Neural cell (in vitro differentiated cells): ENCODE data around the gene MCTP2. TPM values are rescaled to one million over a fixed set of nuclear protein-coding genes. Genes with fewer than 3 reads are reported as not detected.
"Not testable (repeated sequence)": the region's sequence is repeated elsewhere in the genome, so short reads cannot be mapped to it uniquely, and the experiment has no call there.

Source experiments
- H2AFZ ChIP-seq: fragments of 200-600, 300-800 bp; sonication (generic), shearing (Covaris generic); 2 replicates; pipeline ENCODE4 v1.6.0; 2014; ENCODE audit warnings: low read depth, mild to moderate bottlenecking, antibody characterized with exemption, low read length, moderate library complexity
- H3F3A ChIP-seq: fragments of 200-600 bp; shearing (Covaris generic); 2 replicates; pipeline ENCODE4 v1.6.1; 2016; ENCODE audit warnings: mild to moderate bottlenecking, moderate library complexity, mixed read lengths, antibody characterized with exemption, low read length; ENCODE audit not compliant: insufficient read depth, poor library complexity, severe bottlenecking
- H3K27ac ChIP-seq: fragments of 200-600, 300-800 bp; sonication (generic), shearing (Covaris generic); 2 replicates; pipeline ENCODE4 v1.5.1; 2014; ENCODE audit warnings: mild to moderate bottlenecking, low read length, moderate library complexity
- H3K27me3 ChIP-seq: fragments of 300-800, 200-600 bp; sonication (generic), shearing (Covaris generic); 2 replicates; pipeline ENCODE4 v1.6.0; 2014; ENCODE audit warnings: mild to moderate bottlenecking, low read depth, low read length, moderate library complexity; ENCODE audit not compliant: insufficient read depth
- H3K36me3 ChIP-seq: fragments of 300-800, 200-600 bp; sonication (generic), shearing (Covaris generic); 2 replicates; pipeline ENCODE4 v1.5.1; 2014; ENCODE audit warnings: mild to moderate bottlenecking, antibody characterized with exemption, low read length, moderate library complexity; ENCODE audit not compliant: insufficient read depth
- H3K4me2 ChIP-seq: fragments of 300-800, 200-600 bp; sonication (generic), shearing (Covaris generic); 2 replicates; pipeline ENCODE4 v1.6.0; 2014; ENCODE audit warnings: mild to moderate bottlenecking, low read length
- H3K4me3 ChIP-seq: fragments of 300-800, 200-600 bp; sonication (generic), shearing (Covaris generic); 2 replicates; pipeline ENCODE4 v1.5.1; 2014; ENCODE audit warnings: mild to moderate bottlenecking, low read length, moderate library complexity
- H3K79me2 ChIP-seq: fragments of 200-600 bp; shearing (Covaris generic); replicated peaks from 2 replicates; pipeline ENCODE4 v1.6.0; 2014; ENCODE audit warnings: mild to moderate bottlenecking, low read length, moderate library complexity; ENCODE audit not compliant: insufficient read depth
- H3K9ac ChIP-seq: fragments of 300-800, 200-600 bp; sonication (generic), shearing (Covaris generic); 2 replicates; pipeline ENCODE4 v1.6.1; 2016; ENCODE audit warnings: mild to moderate bottlenecking, low read length, mixed read lengths
- H3K9me2 ChIP-seq: fragments of 200-600 bp; shearing (Covaris generic); 2 replicates; pipeline ENCODE4 v1.6.1; 2016; ENCODE audit warnings: mild to moderate bottlenecking, low read length, mixed read lengths; ENCODE audit not compliant: insufficient read depth
- H3K9me3 ChIP-seq: fragments of 200-600, 300-800 bp; sonication (generic), shearing (Covaris generic); 2 replicates; pipeline ENCODE4 v1.6.1; 2016; ENCODE audit warnings: mild to moderate bottlenecking, mixed run types, low read length, moderate library complexity, mixed read lengths
- H4K20me1 ChIP-seq: fragments of 200-600 bp; shearing (Covaris generic); 2 replicates; pipeline ENCODE4 v1.6.1; 2016; ENCODE audit warnings: mild to moderate bottlenecking, mixed run types; ENCODE audit not compliant: insufficient read depth
- CTCF ChIP-seq: fragments of 450-650 bp; IDR thresholded peaks from 2 replicates; pipeline ENCODE4 v1.5.1; 2014; ENCODE audit warnings: antibody characterized with exemption, mild to moderate bottlenecking, moderate library complexity; ENCODE audit not compliant: poor library complexity, severe bottlenecking
- EP300 ChIP-seq: fragments of 450-650 bp; conservative IDR thresholded peaks from 2 replicates; pipeline ENCODE4 v1.6.1; 2014; ENCODE audit warnings: antibody characterized with exemption, mild to moderate bottlenecking, moderate library complexity; ENCODE audit not compliant: poor library complexity, severe bottlenecking
- EZH2 ChIP-seq: fragments of 200-600, 300-800 bp; shearing (Covaris generic), sonication (generic); IDR thresholded peaks from 2 replicates; pipeline ENCODE4 v1.6.1; 2014; ENCODE audit warnings: antibody characterized with exemption, low read length, borderline replicate concordance, mild to moderate bottlenecking; ENCODE audit not compliant: insufficient read depth, poor library complexity, severe bottlenecking
- MXI1 ChIP-seq: fragments of 450-650 bp; conservative IDR thresholded peaks from 2 replicates; pipeline ENCODE4 v1.6.1; 2014; ENCODE audit warnings: antibody characterized with exemption, mild to moderate bottlenecking; ENCODE audit not compliant: poor library complexity, severe bottlenecking
- POLR2AphosphoS5 ChIP-seq: IDR thresholded peaks from 2 replicates; pipeline ENCODE4 v1.6.1; 2012
- RAD21 ChIP-seq: fragments of 450-650 bp; conservative IDR thresholded peaks from 2 replicates; pipeline ENCODE4 v1.6.1; 2014; ENCODE audit warnings: antibody characterized with exemption, mild to moderate bottlenecking, moderate library complexity
- SMC3 ChIP-seq: fragments of 450-650 bp; conservative IDR thresholded peaks from 2 replicates; pipeline ENCODE4 v1.6.1; 2014; ENCODE audit warnings: antibody characterized with exemption, mild to moderate bottlenecking, moderate library complexity; ENCODE audit not compliant: poor library complexity
- TAF1 ChIP-seq: IDR thresholded peaks from 2 replicates; pipeline ENCODE4 v1.6.1; 2012; ENCODE audit warnings: low read depth
- polyA plus RNA-seq: library from polyadenylated mRNA; depleted of rRNA; stranded (reverse); fragments of >200 nt; gene quantifications from 2 replicates; pipeline ENCODE4 v1.2.3, GENCODE V29; 2014
- TF ChIP-seq, protein P1 (sequence below): IDR thresholded peaks from 2 replicates; pipeline ENCODE4 v1.6.1; 2012; ENCODE audit warnings: borderline replicate concordance

The MCTP2 gene
- polyA plus RNA-seq, 1 donor from 2014 or later = not detected

DNA sequence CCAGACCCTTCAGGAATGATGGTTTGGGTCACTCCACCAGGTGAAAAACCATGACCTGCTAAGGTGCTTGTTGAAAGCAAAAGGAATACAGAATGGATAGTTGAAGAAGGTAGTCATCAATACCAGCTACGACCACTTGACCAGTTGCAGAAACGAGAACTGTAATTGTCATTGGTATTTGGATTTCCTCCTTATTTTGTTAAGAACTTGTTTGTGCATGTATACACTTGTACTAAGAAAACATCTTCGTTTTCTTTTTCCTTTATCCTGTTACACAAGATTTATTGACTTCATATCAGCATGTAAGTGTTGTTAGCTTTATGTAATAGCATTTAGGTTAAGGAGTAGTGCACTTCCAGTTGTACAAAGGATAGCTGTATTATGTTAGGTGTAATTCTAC is 261.8 kb downstream of the MCTP2 start:
- no peaks in the 10 kb centered on the region for H3K27me3 ChIP-seq
- no peak overlapping the region for H3K27ac ChIP-seq
- H2AFZ ChIP-seq = no peak overlapping the region
- no peaks in the 10 kb centered on the region for H4K20me1 ChIP-seq
- no peaks in the 10 kb centered on the region for H3K36me3 ChIP-seq
- H3K79me2 ChIP-seq = no peaks in the 10 kb centered on the region
- no peaks in the 10 kb centered on the region for H3K9me2 ChIP-seq
- no peak overlapping the region for H3K4me2 ChIP-seq
- no peaks in the 10 kb centered on the region for H3F3A ChIP-seq
- no peaks in the 10 kb centered on the region for H3K9me3 ChIP-seq
- no peak overlapping the region for H3K4me3 ChIP-seq
- TF ChIP-seq SMC3 (no peak), EZH2 (no peak), EP300 (no peak), TAF1 (no peak), POLR2AphosphoS5 (no peak), RAD21 (no peak), CTCF (no peak), MXI1 (no peak)
- TF ChIP-seq, protein P1, sequence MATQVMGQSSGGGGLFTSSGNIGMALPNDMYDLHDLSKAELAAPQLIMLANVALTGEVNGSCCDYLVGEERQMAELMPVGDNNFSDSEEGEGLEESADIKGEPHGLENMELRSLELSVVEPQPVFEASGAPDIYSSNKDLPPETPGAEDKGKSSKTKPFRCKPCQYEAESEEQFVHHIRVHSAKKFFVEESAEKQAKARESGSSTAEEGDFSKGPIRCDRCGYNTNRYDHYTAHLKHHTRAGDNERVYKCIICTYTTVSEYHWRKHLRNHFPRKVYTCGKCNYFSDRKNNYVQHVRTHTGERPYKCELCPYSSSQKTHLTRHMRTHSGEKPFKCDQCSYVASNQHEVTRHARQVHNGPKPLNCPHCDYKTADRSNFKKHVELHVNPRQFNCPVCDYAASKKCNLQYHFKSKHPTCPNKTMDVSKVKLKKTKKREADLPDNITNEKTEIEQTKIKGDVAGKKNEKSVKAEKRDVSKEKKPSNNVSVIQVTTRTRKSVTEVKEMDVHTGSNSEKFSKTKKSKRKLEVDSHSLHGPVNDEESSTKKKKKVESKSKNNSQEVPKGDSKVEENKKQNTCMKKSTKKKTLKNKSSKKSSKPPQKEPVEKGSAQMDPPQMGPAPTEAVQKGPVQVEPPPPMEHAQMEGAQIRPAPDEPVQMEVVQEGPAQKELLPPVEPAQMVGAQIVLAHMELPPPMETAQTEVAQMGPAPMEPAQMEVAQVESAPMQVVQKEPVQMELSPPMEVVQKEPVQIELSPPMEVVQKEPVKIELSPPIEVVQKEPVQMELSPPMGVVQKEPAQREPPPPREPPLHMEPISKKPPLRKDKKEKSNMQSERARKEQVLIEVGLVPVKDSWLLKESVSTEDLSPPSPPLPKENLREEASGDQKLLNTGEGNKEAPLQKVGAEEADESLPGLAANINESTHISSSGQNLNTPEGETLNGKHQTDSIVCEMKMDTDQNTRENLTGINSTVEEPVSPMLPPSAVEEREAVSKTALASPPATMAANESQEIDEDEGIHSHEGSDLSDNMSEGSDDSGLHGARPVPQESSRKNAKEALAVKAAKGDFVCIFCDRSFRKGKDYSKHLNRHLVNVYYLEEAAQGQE = no peak
- H3K9ac ChIP-seq = no peak overlapping the region

- not testable (repeated sequence) for H3F3A ChIP-seq, H3K9me3 ChIP-seq, H3K4me2 ChIP-seq, H3K79me2 ChIP-seq, H3K27me3 ChIP-seq, H4K20me1 ChIP-seq, H3K36me3 ChIP-seq, H3K4me3 ChIP-seq, H3K27ac ChIP-seq, H2AFZ ChIP-seq, H3K9ac ChIP-seq, H3K9me2 ChIP-seq
These were observed 262.2 kb downstream of the MCTP2 start for GRCh38 chr15:94493586-94493985.

- Histone ChIP-seq H3K9me3 (no peaks in the 10 kb centered on the region), H3K4me2 (no peak overlapping the region), H2AFZ (no peak overlapping the region), H3K79me2 (no peaks in the 10 kb centered on the region), H3F3A (no peaks in the 10 kb centered on the region), H3K27me3 (no peaks in the 10 kb centered on the region), H3K36me3 (no peaks in the 10 kb centered on the region), H3K27ac (no peak overlapping the region), H3K9me2 (no peaks in the 10 kb centered on the region), H3K9ac (no peak overlapping the region), H3K4me3 (no peak overlapping the region), H4K20me1 (no peaks in the 10 kb centered on the region)
- no peak for TF ChIP-seq EZH2
- no peak for TF ChIP-seq POLR2AphosphoS5
- no peak for TF ChIP-seq RAD21
- TF ChIP-seq MXI1 = no peak
- TF ChIP-seq SMC3 = no peak
- TF ChIP-seq EP300 = no peak
- TF ChIP-seq, protein P1 = no peak
- TF ChIP-seq CTCF = no peak
- TF ChIP-seq TAF1 = no peak
These were observed 263.4 kb downstream of the MCTP2 start for GRCh38 chr15:94494732-94495131.
